ENCODE results near the gene SNAP47. TPM values are rescaled to one million over a fixed set of nuclear protein-coding genes. Genes with fewer than 3 reads are reported as not detected.

SNAP47 gene
- total and polyA plus RNA-seq, 9 of the 15 experiments (the other 6 are each of a cell fraction or from before 2014, with no cell fraction given): 2.5 to 41.3 (median 32.6) TPM

GRCh38 chr1:227788271-227789083 is 53.2 kb downstream of the SNAP47 start (continued):
- TF ChIP-seq TAL1 (IDR thresholded peaks at IDR 0.05) (no peak), ARNT (IDR thresholded peaks at IDR 0.05) (no peak), ATF1 (CRISPR knock-in tag; IDR thresholded peaks at IDR 0.05) (no peak), ATF1 (tag; IDR thresholded peaks at IDR 0.05) (peak; percentile 23; the same call in 1 of the 2 replicates), ZBTB2 (IDR thresholded peaks at IDR 0.05) (0 out of 2 replicates have a peak, but pooled peaks have one; percentile 34), RHOXF2B (CRISPR knock-in tag; conservative IDR thresholded peaks at IDR 0.05) (no peak), ZBTB33 (CRISPR knock-in tag; IDR thresholded peaks at IDR 0.05) (no peak), CTBP1 (IDR thresholded peaks at IDR 0.05; ENCODE audit: borderline replicate concordance) (peak; percentile 61; the same call in 1 of the 2 replicates), FOXM1 (IDR thresholded peaks at IDR 0.05; ENCODE audit: low read depth) (no peak), FOXM1 (CRISPR knock-in tag; IDR thresholded peaks at IDR 0.05; ENCODE audit: low read depth) (no peak), GABPB1 (CRISPR knock-in tag; IDR thresholded peaks at IDR 0.05) (peak; percentile 53; the same call in 1 of the 2 replicates), ETV5 (CRISPR knock-in tag; IDR thresholded peaks at IDR 0.05; ENCODE audit: low read depth) (no peak), HMG20B (CRISPR knock-in tag; IDR thresholded peaks at IDR 0.05) (no peak)
- TF ChIP-seq, protein P1, sequence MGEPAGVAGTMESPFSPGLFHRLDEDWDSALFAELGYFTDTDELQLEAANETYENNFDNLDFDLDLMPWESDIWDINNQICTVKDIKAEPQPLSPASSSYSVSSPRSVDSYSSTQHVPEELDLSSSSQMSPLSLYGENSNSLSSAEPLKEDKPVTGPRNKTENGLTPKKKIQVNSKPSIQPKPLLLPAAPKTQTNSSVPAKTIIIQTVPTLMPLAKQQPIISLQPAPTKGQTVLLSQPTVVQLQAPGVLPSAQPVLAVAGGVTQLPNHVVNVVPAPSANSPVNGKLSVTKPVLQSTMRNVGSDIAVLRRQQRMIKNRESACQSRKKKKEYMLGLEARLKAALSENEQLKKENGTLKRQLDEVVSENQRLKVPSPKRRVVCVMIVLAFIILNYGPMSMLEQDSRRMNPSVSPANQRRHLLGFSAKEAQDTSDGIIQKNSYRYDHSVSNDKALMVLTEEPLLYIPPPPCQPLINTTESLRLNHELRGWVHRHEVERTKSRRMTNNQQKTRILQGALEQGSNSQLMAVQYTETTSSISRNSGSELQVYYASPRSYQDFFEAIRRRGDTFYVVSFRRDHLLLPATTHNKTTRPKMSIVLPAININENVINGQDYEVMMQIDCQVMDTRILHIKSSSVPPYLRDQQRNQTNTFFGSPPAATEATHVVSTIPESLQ (CRISPR knock-in tag; IDR thresholded peaks at IDR 0.05): no peak
- TF ChIP-seq, protein P2, sequence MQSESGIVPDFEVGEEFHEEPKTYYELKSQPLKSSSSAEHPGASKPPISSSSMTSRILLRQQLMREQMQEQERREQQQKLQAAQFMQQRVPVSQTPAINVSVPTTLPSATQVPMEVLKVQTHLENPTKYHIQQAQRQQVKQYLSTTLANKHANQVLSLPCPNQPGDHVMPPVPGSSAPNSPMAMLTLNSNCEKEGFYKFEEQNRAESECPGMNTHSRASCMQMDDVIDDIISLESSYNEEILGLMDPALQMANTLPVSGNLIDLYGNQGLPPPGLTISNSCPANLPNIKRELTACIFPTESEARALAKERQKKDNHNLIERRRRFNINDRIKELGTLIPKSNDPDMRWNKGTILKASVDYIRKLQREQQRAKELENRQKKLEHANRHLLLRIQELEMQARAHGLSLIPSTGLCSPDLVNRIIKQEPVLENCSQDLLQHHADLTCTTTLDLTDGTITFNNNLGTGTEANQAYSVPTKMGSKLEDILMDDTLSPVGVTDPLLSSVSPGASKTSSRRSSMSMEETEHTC (IDR thresholded peaks at IDR 0.05): no peak
- TF ChIP-seq, protein P3, sequence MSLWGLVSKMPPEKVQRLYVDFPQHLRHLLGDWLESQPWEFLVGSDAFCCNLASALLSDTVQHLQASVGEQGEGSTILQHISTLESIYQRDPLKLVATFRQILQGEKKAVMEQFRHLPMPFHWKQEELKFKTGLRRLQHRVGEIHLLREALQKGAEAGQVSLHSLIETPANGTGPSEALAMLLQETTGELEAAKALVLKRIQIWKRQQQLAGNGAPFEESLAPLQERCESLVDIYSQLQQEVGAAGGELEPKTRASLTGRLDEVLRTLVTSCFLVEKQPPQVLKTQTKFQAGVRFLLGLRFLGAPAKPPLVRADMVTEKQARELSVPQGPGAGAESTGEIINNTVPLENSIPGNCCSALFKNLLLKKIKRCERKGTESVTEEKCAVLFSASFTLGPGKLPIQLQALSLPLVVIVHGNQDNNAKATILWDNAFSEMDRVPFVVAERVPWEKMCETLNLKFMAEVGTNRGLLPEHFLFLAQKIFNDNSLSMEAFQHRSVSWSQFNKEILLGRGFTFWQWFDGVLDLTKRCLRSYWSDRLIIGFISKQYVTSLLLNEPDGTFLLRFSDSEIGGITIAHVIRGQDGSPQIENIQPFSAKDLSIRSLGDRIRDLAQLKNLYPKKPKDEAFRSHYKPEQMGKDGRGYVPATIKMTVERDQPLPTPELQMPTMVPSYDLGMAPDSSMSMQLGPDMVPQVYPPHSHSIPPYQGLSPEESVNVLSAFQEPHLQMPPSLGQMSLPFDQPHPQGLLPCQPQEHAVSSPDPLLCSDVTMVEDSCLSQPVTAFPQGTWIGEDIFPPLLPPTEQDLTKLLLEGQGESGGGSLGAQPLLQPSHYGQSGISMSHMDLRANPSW (CRISPR knock-in tag; IDR thresholded peaks at IDR 0.05): no peak
- TF ChIP-seq, protein P4, sequence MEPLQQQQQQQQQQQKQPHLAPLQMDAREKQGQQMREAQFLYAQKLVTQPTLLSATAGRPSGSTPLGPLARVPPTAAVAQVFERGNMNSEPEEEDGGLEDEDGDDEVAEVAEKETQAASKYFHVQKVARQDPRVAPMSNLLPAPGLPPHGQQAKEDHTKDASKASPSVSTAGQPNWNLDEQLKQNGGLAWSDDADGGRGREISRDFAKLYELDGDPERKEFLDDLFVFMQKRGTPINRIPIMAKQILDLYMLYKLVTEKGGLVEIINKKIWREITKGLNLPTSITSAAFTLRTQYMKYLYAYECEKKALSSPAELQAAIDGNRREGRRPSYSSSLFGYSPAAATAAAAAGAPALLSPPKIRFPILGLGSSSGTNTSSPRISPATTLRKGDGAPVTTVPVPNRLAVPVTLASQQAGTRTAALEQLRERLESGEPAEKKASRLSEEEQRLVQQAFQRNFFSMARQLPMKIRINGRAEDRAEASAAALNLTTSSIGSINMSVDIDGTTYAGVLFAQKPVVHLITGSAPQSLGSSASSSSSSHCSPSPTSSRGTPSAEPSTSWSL (CRISPR knock-in tag; IDR thresholded peaks at IDR 0.05; ENCODE audit: borderline replicate concordance): no peak
